HCT116 (cell line): ENCODE results near the gene TMEM141. TPM values are rescaled to one million over a fixed set of nuclear protein-coding genes. Genes with fewer than 3 reads are reported as not detected.
"Not testable (repeated sequence)": the region's sequence is repeated elsewhere in the genome, so short reads cannot be mapped to it uniquely, and the experiment has no call there.

ENCODE experiments used
- ATAC-seq: fragments of 200-7000 bp; cut with Tn5 transposase; 2 replicates; pipeline ENCODE4 v1.9.1; 2020; ENCODE audit warnings: mild to moderate bottlenecking, moderate library complexity
- BruUV-seq: library from RNA; stranded (reverse); fragments of 400-500 nt; replicated peaks from 2 replicates; lab custom pipeline; 2021; lab: Mats Ljungman, UMichigan
- CTCF ChIA-PET: fragments of 300-600 bp; sonication (Branson Sonifier 250); formaldehyde crosslinking; loops from one replicate; lab custom pipeline; 2021; ENCODE audit warnings: antibody characterized with exemption; lab: Charles Lee
- POLR2A ChIA-PET: fragments of 300-600, 350-600 bp; sonication (Branson Sonifier 250); formaldehyde crosslinking; loops from one replicate; lab custom pipeline; 2021; ENCODE audit warnings: antibody characterized with exemption; lab: Charles Lee
- RAD21 ChIA-PET, 2 experiments: fragments of 300-600 bp; sonication (Branson Sonifier 250); formaldehyde crosslinking; loops; one replicate each; lab custom pipeline; 2023; ENCODE audit warnings: low total read pairs in 2 of 2; ENCODE audit not compliant: uncharacterized antibody in 2 of 2, unreplicated experiment in 2 of 2, low non-redundant PET in 1 of 2; lab: Charles Lee
- DNase-seq: peaks from one replicate; pipeline ENCODE4 v3.0.0-alpha.2; 2010; ENCODE audit warnings: low read depth, low spot score
- H2AFZ ChIP-seq: fragments of 200-600 bp; shearing (Covaris generic), sonication (generic); 2 replicates; pipeline ENCODE4 v1.6.1; 2017; ENCODE audit warnings: low read depth, mixed run types, mixed read lengths, antibody characterized with exemption, low read length; ENCODE audit not compliant: poor library complexity, severe bottlenecking
- H3K27ac ChIP-seq: 2 replicates; pipeline ENCODE4 v1.5.1; 2012; ENCODE audit warnings: low read depth, low read length
- H3K27me3 ChIP-seq: fragments of 200-600 bp; sonication (generic); 2 replicates; pipeline ENCODE4 v1.6.1; 2016; ENCODE audit warnings: mixed run types, low read length, mixed read lengths; ENCODE audit not compliant: insufficient read depth
- H3K36me3 ChIP-seq, 2 experiments: fragments of 200-500 bp in 1 of 2; fragments of 200-600 bp in 1 of 2; sonication (Bioruptor generic) in 1 of 2; sonication (generic) in 1 of 2; 2 replicates each; pipeline versions ENCODE4 v1.5.1 to v1.6.1; 2014 to 2016; ENCODE audit warnings: low read length in 2 of 2, inconsistent platforms in 1 of 2, mixed read lengths in 1 of 2, mixed run types in 1 of 2; ENCODE audit not compliant: insufficient read depth in 2 of 2, control insufficient read depth in 1 of 2
- H3K4me1 ChIP-seq, 2 experiments: fragments of 200-600 bp in 1 of 2; sonication (generic) in 1 of 2; 2 replicates each; pipeline versions ENCODE4 v1.5.1 to v1.6.1; 2012 to 2017; ENCODE audit warnings: low read length in 2 of 2, inconsistent platforms in 1 of 2, mild to moderate bottlenecking in 1 of 2, mixed read lengths in 1 of 2, mixed run types in 1 of 2, moderate library complexity in 1 of 2; ENCODE audit not compliant: insufficient read depth in 2 of 2, control insufficient read depth in 1 of 2
- H3K4me2 ChIP-seq: fragments of 200-600 bp; sonication (generic); 2 replicates; pipeline ENCODE4 v1.6.1; 2017; ENCODE audit warnings: mixed run types, low read length, mixed read lengths
- H3K4me3 ChIP-seq, 2 experiments: fragments of 200-600 bp in 1 of 2; sonication (generic) in 1 of 2; replicated peaks in 1 of 2; 2 replicates each; pipeline ENCODE4 v1.5.1; 2011 to 2016; ENCODE audit warnings: low read length in 2 of 2, control low read depth in 1 of 2, low read depth in 1 of 2, mild to moderate bottlenecking in 1 of 2, mixed read lengths in 1 of 2, mixed run types in 1 of 2
- H3K79me2 ChIP-seq: fragments of 200-600 bp; sonication (generic); 2 replicates; pipeline ENCODE4 v1.6.1; 2017; ENCODE audit warnings: mild to moderate bottlenecking, mixed run types, low read length, moderate library complexity, mixed read lengths; ENCODE audit not compliant: insufficient read depth
- H3K9ac ChIP-seq: fragments of 200-600 bp; sonication (generic); 2 replicates; pipeline ENCODE4 v1.6.1; 2016; ENCODE audit warnings: low read length, mixed read lengths
- H3K9me2 ChIP-seq: fragments of 200-600 bp; sonication (generic), shearing (Covaris generic); 2 replicates; pipeline ENCODE4 v1.6.1; 2017; ENCODE audit warnings: mixed run types, mild to moderate bottlenecking, moderate library complexity; ENCODE audit not compliant: insufficient read depth
- H3K9me3 ChIP-seq, 2 experiments: fragments of 200-500 bp in 1 of 2; fragments of 200-600 bp in 1 of 2; sonication (Bioruptor generic) in 1 of 2; sonication (generic) in 1 of 2; 2 replicates each; pipeline ENCODE4 v1.6.1; 2014 to 2017; ENCODE audit warnings: low read length in 2 of 2, mixed read lengths in 2 of 2, inconsistent platforms in 1 of 2, low read depth in 1 of 2, mild to moderate bottlenecking in 1 of 2, mixed run types in 1 of 2, moderate library complexity in 1 of 2; ENCODE audit not compliant: control insufficient read depth in 1 of 2, insufficient read depth in 1 of 2
- H4K20me1 ChIP-seq: fragments of 200-600 bp; sonication (generic), shearing (Covaris generic); 2 replicates; pipeline ENCODE4 v1.6.1; 2017; ENCODE audit warnings: mixed run types, mild to moderate bottlenecking, moderate library complexity; ENCODE audit not compliant: insufficient read depth
- EGR1 ChIP-seq: IDR thresholded peaks from 2 replicates; pipeline ENCODE4 v1.6.1; 2012; ENCODE audit warnings: low read depth
- ELF1 ChIP-seq: IDR thresholded peaks from 2 replicates; pipeline ENCODE4 v1.6.1; 2012; ENCODE audit warnings: low read depth, borderline replicate concordance
- FOSL1 ChIP-seq: IDR thresholded peaks from 2 replicates; pipeline ENCODE4 v1.6.1; 2012; ENCODE audit warnings: low read depth
- JUND ChIP-seq: IDR thresholded peaks from 2 replicates; pipeline ENCODE4 v1.6.1; 2012
- POLR2A ChIP-seq: IDR thresholded peaks from 2 replicates; pipeline ENCODE4 v1.7.0; 2011; ENCODE audit warnings: borderline replicate concordance; ENCODE audit not compliant: insufficient read depth, insufficient read length; ENCODE audit errors: extremely low read depth
- intact Hi-C: fragments of 100-400 bp; cut with micrococcal nuclease; formaldehyde crosslinking; loops from 2 replicates; pipeline ENCODE4 v1.10.0; 2022
- total RNA-seq: library from RNA; stranded (reverse); gene quantifications from one replicate; pipeline ENCODE4 v1.2.1, GENCODE V29; 2021; ENCODE audit not compliant: unreplicated experiment
- TF ChIP-seq, protein P1 (sequence below): IDR thresholded peaks from 2 replicates; pipeline ENCODE4 v1.6.1; 2012

TMEM141 gene
- total RNA-seq, 1 experiment from 2014 or later, result 73.6 TPM

DNA sequence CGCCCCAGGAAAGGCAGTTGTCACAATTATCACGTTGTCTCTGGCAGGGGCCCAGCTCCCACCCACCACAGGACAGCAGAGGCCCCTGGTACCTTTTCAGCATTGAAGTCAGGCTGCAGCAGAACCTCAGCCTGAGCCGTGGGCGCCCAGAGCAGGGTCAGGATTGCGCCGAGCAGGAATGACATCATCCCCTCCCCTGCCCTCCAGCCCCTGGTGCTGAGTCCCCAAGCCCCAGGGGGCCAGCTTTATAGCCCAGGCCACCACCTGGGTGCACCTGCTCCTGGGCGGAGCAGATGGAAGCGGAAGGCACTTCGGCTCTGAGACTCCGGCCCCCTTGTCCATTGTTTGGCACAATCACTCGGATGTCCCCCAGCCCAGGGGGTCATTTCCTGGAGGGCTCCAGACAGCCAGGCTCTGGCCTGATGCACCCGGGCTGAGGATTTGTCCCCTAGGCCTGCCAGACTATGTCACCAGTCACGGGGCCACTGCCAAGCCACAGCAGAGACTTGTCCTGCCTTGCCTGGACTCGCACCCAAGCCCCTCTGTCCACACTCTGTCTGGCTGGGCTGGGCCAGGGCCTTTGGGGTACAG is 26.7 kb upstream of the TMEM141 start, which contains the start of gene LCN15:
TSS of gene LCN15 (minus strand) at position 218 of the 591 bp plus-strand sequence. CDS start at position 188, 30 bp downstream.
- no peaks in the 10 kb centered on the region for H3K36me3 ChIP-seq
- H2AFZ ChIP-seq, result no peak within 1 kb of the TSS
- H3K4me3 ChIP-seq, result no peak within 1 kb of the TSS
- no peak within 1 kb of the TSS for H3K4me2 ChIP-seq
- no peaks in the 10 kb centered on the region for H3K9me2 ChIP-seq
- no peak within 1 kb of the TSS for H3K9ac ChIP-seq
- ChIA-PET POLR2A (no interaction called here), RAD21 (no interaction called here), CTCF (no interaction called here)
- H3K27ac ChIP-seq, result no peak within 1 kb of the TSS; the same call in 1 of the 2 replicates
- H3K79me2 ChIP-seq, result no peaks in the 10 kb centered on the region
- DNase-seq, result no peak
- TF ChIP-seq FOSL1 (no peak), EGR1 (no peak), ELF1 (no peak)
- TF ChIP-seq, protein P1, sequence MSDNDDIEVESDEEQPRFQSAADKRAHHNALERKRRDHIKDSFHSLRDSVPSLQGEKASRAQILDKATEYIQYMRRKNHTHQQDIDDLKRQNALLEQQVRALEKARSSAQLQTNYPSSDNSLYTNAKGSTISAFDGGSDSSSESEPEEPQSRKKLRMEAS, result no peak
- H4K20me1 ChIP-seq, result no peaks in the 10 kb centered on the region
- intact Hi-C loops, result no loop called here
- BruUV-seq, result no TSS peak
- ATAC-seq, result no peak
- no peaks in the 10 kb centered on the region for H3K9me3 ChIP-seq
- peaks cover 13 to 30% of the 10 kb centered on the region in 2 experiments; a peak in 3 of 4 replicates for H3K4me1 ChIP-seq
- H3K27me3 ChIP-seq, result no peaks in the 10 kb centered on the region

GRCh38 chr9:136765041-136765440 is 26.1 kb upstream of the TMEM141 start:
- Histone ChIP-seq H4K20me1 (no peaks in the 10 kb centered on the region), H3K9me3 (no peaks in the 10 kb centered on the region), H3K27ac (no peak overlapping the region), H3K4me3 (no peak overlapping the region), H3K27me3 (no peaks in the 10 kb centered on the region), H3K79me2 (no peaks in the 10 kb centered on the region), H3K9me2 (no peaks in the 10 kb centered on the region), H3K9ac (no peak overlapping the region), H2AFZ (no peak overlapping the region), H3K36me3 (no peaks in the 10 kb centered on the region), H3K4me1 (peaks cover 13 to 33% of the 10 kb centered on the region in 2 experiments; a peak in 3 of 4 replicates), H3K4me2 (no peak overlapping the region)
- ATAC-seq (no peak), DNase-seq (no peak)
- ChIA-PET CTCF (no interaction called here), POLR2A (no interaction called here), RAD21 (no interaction called here)
- BruUV-seq, result no TSS peak
- TF ChIP-seq POLR2A (no peak), JUND (no peak)
- intact Hi-C loops, result no loop called here

DNA sequence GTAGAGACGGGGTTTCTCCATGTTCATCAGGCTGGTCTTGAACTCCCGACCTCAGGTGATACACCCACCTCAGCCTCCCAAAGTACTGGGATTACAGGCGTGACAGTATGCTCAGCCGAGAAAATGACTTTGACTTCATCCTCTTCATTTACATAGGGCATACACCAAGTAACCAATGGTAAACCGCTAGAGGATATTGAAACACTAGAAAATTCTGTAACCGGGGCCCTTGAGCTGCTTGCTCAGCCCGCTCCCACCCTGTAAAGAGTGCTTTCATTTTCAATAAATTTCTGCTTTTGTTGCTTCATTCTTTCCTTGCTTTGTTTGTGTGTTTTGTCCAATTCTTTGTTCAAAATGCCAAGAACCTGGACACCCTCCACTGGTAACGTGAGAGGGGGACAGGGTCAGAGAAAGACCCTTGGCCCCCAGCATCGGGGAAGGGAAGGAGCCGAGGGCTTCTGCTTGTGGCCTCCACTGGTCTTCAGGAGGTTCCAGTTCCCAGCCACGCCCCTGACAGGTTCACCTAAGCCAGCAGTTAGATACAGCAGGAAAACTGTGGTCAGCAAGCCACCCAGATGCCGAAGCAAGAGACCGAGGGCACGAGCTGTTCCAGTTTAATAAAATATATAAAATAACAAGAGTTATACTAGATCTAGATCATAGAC is 25.3 kb upstream of the TMEM141 start:
- not testable (repeated sequence) for ATAC-seq

More for the DNA sequence above, 25.3 kb upstream of the TMEM141 start:
- H3K9me3 ChIP-seq, intact Hi-C loops, BruUV-seq, RAD21 ChIA-PET, H3K9me2 ChIP-seq, H3K27ac ChIP-seq, POLR2A ChIA-PET, H3K9ac ChIP-seq, H3K4me3 ChIP-seq, H4K20me1 ChIP-seq, H3K27me3 ChIP-seq, DNase-seq, H2AFZ ChIP-seq, H3K36me3 ChIP-seq, H3K79me2 ChIP-seq, H3K4me2 ChIP-seq: not testable (repeated sequence)
- H3K4me1 ChIP-seq, result peaks cover 13 to 28% of the 10 kb centered on the region in 2 experiments; a peak in 3 of 4 replicates
- CTCF ChIA-PET, result interaction anchor here (1.2 to 1.7 kb wide), 2 partner anchors 12 to 26 kb away, joined by 3 to 4 read pairs; no protein-coding TSS in a partner anchor
